ENCODE results near the gene CSF1R. TPM values are rescaled to one million over a fixed set of nuclear protein-coding genes. Genes with fewer than 3 reads are reported as not detected.

The CSF1R gene
- polyA plus RNA-seq, 1 experiment, result 0.09 TPM

DNA sequence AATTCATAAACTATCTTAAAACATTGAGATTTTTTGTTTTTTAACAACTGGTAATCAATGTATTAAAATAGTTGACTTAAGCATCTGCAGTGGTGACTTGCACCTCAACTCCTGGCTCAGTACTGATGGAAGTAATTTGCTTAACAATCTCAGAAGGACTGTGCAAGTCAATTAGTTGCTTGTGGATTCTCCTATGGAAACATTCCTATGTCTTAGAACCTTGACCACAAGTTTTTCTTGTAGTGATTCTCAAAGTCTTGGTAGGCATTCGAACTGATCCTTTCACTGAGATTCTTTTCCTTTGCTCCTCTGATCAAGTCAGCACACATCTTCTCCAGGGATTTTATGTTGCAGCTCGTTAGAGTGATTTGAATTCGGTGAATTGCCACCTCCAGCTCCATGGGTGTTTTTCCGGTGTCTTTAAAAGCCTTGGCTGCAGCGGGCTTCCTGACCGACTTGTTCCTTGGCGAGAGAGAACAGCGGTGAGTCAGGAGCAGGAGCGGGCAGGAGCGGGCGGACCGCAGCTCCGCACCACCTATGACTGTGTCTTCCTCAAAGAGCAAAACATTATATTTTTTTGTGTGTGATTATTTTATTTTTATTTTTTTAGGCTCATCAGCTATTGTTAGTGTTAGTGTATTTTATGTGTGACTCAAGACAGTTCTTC lies 64.7 kb downstream of the CSF1R start:
- ChIA-PET POLR2A (interaction anchor here (0.6 kb wide), 1 partner anchor 1741 kb away, joined by 4 read pairs; no protein-coding TSS in a partner anchor), CTCF (interaction anchor here (0.7 to 1.4 kb wide), 3 partner anchors 9 to 191 kb away, joined by 3 to 4 read pairs (median 3); no protein-coding TSS in a partner anchor)
- no peak overlapping the region for H3K4me3 ChIP-seq (ENCODE audit: low read depth, low read length)
- DNase-seq (ENCODE audit: low read depth, low spot score), result no peak
- TF ChIP-seq, protein P1, sequence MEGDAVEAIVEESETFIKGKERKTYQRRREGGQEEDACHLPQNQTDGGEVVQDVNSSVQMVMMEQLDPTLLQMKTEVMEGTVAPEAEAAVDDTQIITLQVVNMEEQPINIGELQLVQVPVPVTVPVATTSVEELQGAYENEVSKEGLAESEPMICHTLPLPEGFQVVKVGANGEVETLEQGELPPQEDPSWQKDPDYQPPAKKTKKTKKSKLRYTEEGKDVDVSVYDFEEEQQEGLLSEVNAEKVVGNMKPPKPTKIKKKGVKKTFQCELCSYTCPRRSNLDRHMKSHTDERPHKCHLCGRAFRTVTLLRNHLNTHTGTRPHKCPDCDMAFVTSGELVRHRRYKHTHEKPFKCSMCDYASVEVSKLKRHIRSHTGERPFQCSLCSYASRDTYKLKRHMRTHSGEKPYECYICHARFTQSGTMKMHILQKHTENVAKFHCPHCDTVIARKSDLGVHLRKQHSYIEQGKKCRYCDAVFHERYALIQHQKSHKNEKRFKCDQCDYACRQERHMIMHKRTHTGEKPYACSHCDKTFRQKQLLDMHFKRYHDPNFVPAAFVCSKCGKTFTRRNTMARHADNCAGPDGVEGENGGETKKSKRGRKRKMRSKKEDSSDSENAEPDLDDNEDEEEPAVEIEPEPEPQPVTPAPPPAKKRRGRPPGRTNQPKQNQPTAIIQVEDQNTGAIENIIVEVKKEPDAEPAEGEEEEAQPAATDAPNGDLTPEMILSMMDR (IDR thresholded peaks at IDR 0.05; ENCODE audit: low read depth, low read length), result no peak
- H3K27ac ChIP-seq (ENCODE audit: low read depth, low read length), result peak overlapping the region; percentile 40
- H3K27me3 ChIP-seq (ENCODE audit: control insufficient read depth, insufficient read depth, low read length), result no peaks in the 10 kb centered on the region
- H3K9me3 ChIP-seq (ENCODE audit: control insufficient read depth, insufficient read depth, low read length), result no peaks in the 10 kb centered on the region

DNA sequence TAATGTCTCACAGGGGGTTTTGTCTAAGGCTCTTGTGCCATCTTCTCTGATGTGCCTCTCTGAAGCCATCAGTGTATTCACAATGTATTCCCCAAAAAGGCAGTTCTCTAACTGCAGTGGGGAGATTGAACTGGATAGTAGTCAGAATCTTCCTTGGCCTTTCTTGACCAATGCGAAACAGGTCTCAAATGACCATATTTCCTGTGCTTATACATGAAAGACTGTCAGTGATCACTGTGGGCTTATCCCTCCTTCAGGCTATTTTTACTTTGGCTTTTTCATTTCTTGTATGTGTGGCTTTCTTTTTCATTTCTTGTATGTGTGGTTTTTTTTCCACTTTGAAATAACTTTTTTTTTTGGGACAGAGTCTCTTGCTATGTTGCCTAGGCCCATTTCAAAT lies 66.1 kb downstream of the CSF1R start:
- peaks cover 8% of the 10 kb centered on the region for H3K9me3 ChIP-seq (ENCODE audit: control insufficient read depth, insufficient read depth, low read length)
- no peak for DNase-seq (ENCODE audit: low read depth, low spot score)
- ChIA-PET POLR2A (interaction anchor here (0.5 kb wide), 1 partner anchor 584 kb away, joined by 5 read pairs; no protein-coding TSS in a partner anchor), CTCF (no interaction called here)
- H3K4me3 ChIP-seq (ENCODE audit: low read depth, low read length), result no peak overlapping the region
- no peaks in the 10 kb centered on the region for H3K27me3 ChIP-seq (ENCODE audit: control insufficient read depth, insufficient read depth, low read length)
- TF ChIP-seq, protein P1 (IDR thresholded peaks at IDR 0.05; ENCODE audit: low read depth, low read length), result no peak
- H3K27ac ChIP-seq (ENCODE audit: low read depth, low read length), result no peak overlapping the region

DNA sequence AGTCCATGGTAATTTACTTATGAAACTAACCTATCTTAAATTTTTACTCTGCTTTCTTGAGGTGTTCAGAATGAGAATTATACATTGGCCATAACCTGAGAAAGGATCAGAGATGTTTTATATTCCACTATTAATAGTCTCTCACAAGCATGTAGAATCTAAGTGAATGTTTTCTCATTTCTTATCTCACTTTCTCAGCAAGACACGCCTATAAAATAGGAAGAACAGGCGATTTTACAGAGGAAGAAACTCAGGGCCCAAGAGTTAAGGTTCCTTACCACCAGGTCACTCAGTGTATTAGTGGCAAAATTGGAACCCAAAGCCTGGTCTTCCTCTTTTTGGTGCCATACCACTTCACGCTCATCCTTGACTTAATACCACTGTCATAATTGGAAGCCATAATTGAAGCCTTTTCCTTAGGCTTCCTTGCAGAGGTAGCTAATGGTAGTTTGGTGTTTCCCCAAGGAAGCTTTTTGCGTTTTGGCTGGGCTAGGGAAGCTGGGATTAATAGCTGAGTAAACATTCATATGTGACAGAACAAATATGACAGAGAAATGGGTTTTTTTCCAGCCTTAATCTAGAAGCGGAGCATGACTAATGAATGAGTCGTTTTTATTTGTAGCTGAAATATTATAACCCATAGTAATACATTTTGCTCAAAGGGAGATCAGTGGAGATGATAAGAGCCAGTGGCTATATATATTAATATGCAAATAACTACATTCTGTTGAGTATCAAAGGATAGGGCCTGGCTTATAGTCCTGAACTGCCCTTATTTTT lies 68.9 kb downstream of the CSF1R start:
- Histone ChIP-seq H3K4me3 (ENCODE audit: low read depth, low read length) (no peak overlapping the region), H3K9me3 (ENCODE audit: control insufficient read depth, insufficient read depth, low read length) (peaks cover 14% of the 10 kb centered on the region), H3K27ac (ENCODE audit: low read depth, low read length) (no peak overlapping the region), H3K27me3 (ENCODE audit: control insufficient read depth, insufficient read depth, low read length) (no peaks in the 10 kb centered on the region)
- ChIA-PET POLR2A (interaction anchor here (1.4 kb wide), 1 partner anchor 17 kb away, joined by 5 read pairs; no protein-coding TSS in a partner anchor), CTCF (interaction anchor here (0.6 to 1.0 kb wide), 2 partner anchors 96 to 433 kb away, joined by 3 read pairs; no protein-coding TSS in a partner anchor)
- DNase-seq (ENCODE audit: low read depth, low spot score), result no peak
- TF ChIP-seq, protein P1 (IDR thresholded peaks at IDR 0.05; ENCODE audit: low read depth, low read length), result no peak

DNA sequence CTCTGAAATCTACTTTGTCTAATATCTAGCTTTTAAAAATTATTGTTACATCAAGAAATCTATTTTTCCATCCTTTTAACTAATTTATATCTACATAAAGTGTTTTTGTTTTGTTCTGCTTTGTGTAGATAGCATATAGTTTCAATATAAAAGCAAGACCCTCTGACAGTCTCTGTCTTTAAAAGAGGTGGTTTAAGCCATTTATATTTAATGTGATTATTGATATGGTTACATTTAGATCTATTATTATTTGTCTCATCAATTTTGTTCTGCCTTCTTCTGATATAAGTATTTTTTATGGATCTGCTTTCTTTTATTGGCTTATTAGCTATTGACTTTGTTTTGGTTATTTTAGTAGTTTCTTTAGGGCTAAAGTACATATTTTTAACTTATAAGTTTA lies 69.8 kb downstream of the CSF1R start:
- Histone ChIP-seq H3K27ac (ENCODE audit: low read depth, low read length) (no peak overlapping the region), H3K27me3 (ENCODE audit: control insufficient read depth, insufficient read depth, low read length) (no peaks in the 10 kb centered on the region), H3K9me3 (ENCODE audit: control insufficient read depth, insufficient read depth, low read length) (peaks cover 14% of the 10 kb centered on the region), H3K4me3 (ENCODE audit: low read depth, low read length) (no peak overlapping the region)
- TF ChIP-seq, protein P1 (IDR thresholded peaks at IDR 0.05; ENCODE audit: low read depth, low read length), result no peak
- POLR2A ChIA-PET, result no interaction called here
- CTCF ChIA-PET, result interaction anchor here (0.7 to 1.0 kb wide), 2 partner anchors 14 to 434 kb away, joined by 3 read pairs; no protein-coding TSS in a partner anchor
- DNase-seq (ENCODE audit: low read depth, low spot score), result no peak

Data from AG04450 (cell line).